Liver (tissue), 3 donors: Measurements from ENCODE around the gene TTLL3.

ENCODE experiments used
- EGR1 ChIP-seq, 2 donors: IDR thresholded peaks; 2 replicates each; pipeline ENCODE4 v1.6.1; 2016 to 2018; ENCODE audit warnings: antibody characterized with exemption in 2 of 2, low read depth in 2 of 2
- JUND ChIP-seq, 2 donors: IDR thresholded peaks; 2 replicates each; pipeline ENCODE4 v1.6.1; 2016; ENCODE audit warnings: antibody characterized with exemption in 2 of 2
- RAD21 ChIP-seq, 2 donors: IDR thresholded peaks; 2 replicates each; pipeline ENCODE4 v1.6.1; 2016; ENCODE audit warnings: antibody characterized with exemption in 2 of 2, mild to moderate bottlenecking in 2 of 2
- TF ChIP-seq, protein P1 (sequence below): fragments of 150-350 bp; IDR thresholded peaks from 2 replicates; pipeline ENCODE4 v1.5.1; 2017; ENCODE audit warnings: improper control_type of control experiment, low read depth, low read length; ENCODE audit not compliant: missing input control
- TF ChIP-seq, protein P2 (sequence below): IDR thresholded peaks from 2 replicates; pipeline ENCODE4 v1.6.1; 2016; ENCODE audit warnings: antibody characterized with exemption, mild to moderate bottlenecking
- donor health status: healthy.
- donor health status: healthy.

- TF ChIP-seq, protein P1, sequence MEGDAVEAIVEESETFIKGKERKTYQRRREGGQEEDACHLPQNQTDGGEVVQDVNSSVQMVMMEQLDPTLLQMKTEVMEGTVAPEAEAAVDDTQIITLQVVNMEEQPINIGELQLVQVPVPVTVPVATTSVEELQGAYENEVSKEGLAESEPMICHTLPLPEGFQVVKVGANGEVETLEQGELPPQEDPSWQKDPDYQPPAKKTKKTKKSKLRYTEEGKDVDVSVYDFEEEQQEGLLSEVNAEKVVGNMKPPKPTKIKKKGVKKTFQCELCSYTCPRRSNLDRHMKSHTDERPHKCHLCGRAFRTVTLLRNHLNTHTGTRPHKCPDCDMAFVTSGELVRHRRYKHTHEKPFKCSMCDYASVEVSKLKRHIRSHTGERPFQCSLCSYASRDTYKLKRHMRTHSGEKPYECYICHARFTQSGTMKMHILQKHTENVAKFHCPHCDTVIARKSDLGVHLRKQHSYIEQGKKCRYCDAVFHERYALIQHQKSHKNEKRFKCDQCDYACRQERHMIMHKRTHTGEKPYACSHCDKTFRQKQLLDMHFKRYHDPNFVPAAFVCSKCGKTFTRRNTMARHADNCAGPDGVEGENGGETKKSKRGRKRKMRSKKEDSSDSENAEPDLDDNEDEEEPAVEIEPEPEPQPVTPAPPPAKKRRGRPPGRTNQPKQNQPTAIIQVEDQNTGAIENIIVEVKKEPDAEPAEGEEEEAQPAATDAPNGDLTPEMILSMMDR, result no peak
- TF ChIP-seq JUND (IDR thresholded peaks at IDR 0.05) (no peak), RAD21 (IDR thresholded peaks at IDR 0.05) (no peak), EGR1 (IDR thresholded peaks at IDR 0.05; ENCODE audit: low read depth in 2 of 2) (no peak)
- TF ChIP-seq, protein P2, sequence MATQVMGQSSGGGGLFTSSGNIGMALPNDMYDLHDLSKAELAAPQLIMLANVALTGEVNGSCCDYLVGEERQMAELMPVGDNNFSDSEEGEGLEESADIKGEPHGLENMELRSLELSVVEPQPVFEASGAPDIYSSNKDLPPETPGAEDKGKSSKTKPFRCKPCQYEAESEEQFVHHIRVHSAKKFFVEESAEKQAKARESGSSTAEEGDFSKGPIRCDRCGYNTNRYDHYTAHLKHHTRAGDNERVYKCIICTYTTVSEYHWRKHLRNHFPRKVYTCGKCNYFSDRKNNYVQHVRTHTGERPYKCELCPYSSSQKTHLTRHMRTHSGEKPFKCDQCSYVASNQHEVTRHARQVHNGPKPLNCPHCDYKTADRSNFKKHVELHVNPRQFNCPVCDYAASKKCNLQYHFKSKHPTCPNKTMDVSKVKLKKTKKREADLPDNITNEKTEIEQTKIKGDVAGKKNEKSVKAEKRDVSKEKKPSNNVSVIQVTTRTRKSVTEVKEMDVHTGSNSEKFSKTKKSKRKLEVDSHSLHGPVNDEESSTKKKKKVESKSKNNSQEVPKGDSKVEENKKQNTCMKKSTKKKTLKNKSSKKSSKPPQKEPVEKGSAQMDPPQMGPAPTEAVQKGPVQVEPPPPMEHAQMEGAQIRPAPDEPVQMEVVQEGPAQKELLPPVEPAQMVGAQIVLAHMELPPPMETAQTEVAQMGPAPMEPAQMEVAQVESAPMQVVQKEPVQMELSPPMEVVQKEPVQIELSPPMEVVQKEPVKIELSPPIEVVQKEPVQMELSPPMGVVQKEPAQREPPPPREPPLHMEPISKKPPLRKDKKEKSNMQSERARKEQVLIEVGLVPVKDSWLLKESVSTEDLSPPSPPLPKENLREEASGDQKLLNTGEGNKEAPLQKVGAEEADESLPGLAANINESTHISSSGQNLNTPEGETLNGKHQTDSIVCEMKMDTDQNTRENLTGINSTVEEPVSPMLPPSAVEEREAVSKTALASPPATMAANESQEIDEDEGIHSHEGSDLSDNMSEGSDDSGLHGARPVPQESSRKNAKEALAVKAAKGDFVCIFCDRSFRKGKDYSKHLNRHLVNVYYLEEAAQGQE, result no peak
Observed at GRCh38 chr3:9859530-9860025, 49.5 kb downstream of the TTLL3 start.
